Stimulated activated naive CD4-positive, alpha-beta T cell treated with Interleukin-2 at 50 U/mL for 16 hours (primary cell): ENCODE data around the gene IER5L.

Experiments
- DNase-seq: peaks from one replicate; lab custom pipeline; 2025; lab: John Stamatoyannopoulos, UW

Gene IER5L

DNA sequence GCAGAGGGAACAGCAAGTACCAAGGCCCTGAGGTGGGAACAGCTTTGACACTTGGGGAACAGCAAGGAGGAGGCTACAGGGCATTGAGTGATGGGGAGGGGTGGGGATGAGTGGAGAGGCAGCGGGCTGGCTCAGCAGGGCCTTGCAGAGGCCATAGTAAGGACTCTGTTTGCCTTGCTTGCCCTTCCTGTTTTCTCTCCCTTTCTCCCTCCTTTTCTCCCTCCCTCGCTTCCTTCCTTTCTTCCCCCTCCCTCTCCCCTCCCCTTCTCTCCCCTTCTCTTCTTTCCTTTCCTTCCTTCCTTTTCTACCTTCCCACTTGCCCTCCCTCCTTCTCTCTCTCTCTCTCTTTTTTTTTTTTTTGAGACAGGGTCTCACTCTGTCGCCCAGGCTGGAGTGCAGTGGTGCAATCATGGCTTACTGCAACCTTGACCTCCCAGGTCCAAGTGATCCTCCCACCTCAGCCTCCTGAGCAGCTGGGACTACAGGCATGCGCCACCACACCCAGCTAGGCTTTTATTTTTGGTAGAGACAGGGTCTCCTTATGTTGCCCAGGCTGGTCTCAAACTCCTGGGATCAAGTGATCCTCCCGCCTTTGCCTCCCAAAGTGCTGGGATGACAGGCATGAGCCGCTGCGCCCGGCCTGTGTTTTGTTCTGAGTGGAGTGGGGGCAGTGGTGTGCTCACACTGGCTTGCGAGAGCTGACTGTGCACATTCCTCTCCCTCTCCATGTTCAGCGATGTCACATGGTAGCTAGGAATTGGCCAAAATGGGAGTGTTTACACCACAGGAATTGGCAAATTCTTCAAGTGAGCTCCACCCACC lies 17.1 kb downstream of the IER5L start:
- no peak for DNase-seq

- DNase-seq = no peak
Observed at GRCh38 chr9:129156163-129156562, 21.9 kb downstream of the IER5L start.

DNA sequence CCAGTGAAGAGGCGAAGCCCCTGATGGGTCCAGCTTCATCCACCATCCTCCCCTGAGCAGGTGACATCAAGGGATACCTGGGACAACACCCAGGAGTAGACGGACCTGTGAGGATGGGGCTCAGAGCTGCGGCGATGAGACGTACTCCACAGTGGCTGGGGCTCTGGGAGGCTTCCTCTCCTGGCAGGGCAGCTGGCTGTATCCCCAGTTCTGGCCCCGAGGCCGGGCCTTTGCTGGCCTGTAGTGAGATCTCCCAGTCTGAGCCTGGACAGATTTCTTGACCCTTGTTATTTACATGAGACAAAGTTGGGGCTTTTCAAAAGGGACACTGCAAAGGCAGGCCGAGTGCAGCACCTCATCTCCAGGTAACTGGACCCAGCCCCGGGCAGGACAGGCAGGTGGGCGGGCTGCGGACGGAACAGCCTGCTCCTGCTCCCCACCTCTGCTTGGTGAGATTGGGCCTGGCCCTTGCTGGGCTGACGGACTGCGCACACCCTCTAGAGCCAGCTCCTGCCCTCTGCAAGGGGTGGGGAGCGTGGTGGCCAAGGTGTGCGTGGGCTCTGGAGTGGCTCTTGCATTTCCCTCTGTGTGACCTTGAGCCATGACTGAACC lies 23.1 kb downstream of the IER5L start:
- no peak for DNase-seq

DNA sequence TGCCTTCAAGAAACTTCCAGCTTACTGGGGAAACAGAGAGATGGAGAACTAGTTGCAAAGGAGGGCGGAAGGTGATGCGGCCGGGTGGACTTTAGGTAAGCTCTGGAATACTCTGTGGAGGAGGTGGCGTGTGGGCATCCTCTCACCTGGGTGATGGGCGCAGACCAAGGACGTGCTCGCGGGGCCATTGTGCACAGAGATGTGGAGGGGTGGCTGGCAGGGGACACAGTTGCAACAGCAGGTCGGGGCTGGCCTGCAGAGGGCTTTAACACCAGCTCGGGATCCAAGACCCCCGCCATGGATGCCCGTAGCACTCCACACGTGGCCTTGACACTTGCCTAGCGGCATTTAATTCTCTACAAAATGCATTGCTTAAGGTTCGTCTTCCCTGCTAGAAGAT lies 26.6 kb downstream of the IER5L start:
- no peak for DNase-seq

- DNase-seq = no peak
Observed at GRCh38 chr9:129150672-129151211, 27.3 kb downstream of the IER5L start.

GRCh38 chr9:129150122-129150521 lies 27.9 kb downstream of the IER5L start:
- DNase-seq = no peak

- no peak for DNase-seq
Observed at GRCh38 chr9:129149442-129149841, 28.6 kb downstream of the IER5L start.

- no peak for DNase-seq
Observed at GRCh38 chr9:129148463-129149204, 29.4 kb downstream of the IER5L start.

GRCh38 chr9:129146441-129146941 lies 31.6 kb downstream of the IER5L start:
- no peak for DNase-seq

- DNase-seq = no peak
Observed at GRCh38 chr9:129145841-129146292, 32.2 kb downstream of the IER5L start.

DNA sequence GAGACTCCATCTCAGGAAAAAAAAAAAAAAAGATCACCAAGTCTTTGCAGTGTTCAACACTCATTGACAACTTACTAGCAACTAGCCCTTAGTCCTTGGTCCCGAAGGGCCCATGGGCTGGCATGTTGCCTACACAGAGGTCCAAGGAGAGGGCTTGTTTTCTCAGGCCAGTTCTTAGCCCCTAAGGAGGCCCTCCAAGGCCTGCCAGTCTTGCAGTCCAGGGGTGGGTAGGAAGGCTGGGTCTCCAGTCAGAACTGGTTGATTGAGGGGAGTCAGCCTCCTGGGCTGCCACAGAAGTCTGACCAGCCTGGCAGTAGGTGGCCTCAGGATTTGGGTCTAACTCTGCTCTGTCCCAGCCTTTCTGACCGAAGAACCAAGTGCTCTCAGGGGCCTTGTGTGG lies 32.7 kb downstream of the IER5L start:
- no peak for DNase-seq

DNA sequence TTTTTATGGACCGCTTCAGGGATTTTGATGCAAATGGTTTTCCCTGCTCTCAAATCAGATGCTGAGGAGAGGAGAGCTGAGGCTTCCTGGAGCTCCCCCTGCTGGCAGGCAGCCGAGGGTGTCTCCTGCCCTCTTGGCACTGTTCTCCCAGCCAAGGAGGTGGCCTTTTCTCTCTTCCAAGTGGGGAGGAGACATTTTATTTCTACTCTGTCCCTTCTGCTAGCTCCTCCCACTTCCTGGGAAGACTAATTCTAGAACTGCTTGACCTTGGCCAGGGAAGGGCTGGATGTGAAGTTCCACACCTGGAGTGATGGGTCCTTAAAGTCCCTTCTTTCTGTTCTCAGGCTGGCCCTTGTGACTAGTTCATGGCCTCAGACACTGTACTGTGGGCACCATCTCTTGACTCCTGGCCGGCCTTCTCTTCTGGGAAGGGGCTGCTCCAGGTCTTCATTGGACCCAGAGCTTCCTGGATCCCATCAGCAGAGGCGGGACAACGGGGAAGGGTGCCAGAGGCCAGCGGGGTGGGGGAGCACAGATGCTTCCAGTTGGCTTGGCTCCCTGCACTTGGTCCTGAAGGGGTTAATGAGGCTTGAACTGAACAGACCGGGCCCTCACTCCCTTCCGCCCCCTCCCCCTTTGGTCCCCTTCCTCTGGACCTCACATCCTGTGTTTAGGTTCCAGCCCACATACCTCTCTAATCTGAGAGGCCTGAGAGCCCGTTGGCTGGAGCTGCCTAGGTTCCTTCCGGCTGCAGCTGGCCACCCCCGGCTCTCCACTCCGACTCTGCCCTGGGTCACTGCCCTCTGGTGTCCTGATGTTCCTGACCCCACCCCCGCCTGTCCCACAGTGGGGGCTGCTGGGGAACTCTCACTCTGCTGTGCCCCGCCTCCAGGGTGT lies 34.8 kb downstream of the IER5L start:
- DNase-seq = peak; percentile 64

- DNase-seq = no peak
Observed at GRCh38 chr9:129142138-129142935, 35.7 kb downstream of the IER5L start.

GRCh38 chr9:129141066-129142041 lies 36.7 kb downstream of the IER5L start:
- DNase-seq = no peak

- no peak for DNase-seq
Observed at GRCh38 chr9:129140397-129141065, 37.5 kb downstream of the IER5L start.

DNA sequence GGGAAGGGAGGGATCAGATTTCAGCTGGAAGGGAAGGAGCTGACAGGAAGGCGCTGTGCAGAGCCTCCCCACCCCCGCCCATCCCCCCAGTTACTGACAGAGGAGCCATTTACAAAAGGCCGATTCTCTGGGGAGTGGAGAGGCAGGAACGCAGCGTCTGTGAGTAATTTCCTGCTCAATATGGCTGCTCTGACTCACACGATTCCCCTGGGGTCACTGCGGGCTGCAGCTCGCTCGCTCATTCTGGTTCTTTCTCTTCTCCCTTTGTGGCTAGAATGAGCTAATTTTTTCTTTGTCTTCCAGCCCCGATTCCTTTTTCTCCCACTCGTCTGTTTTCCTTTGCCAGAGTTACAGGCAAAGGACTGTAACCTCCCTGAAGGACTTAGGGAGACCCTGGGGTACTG lies 38.1 kb downstream of the IER5L start:
- peak; percentile 82 for DNase-seq

DNA sequence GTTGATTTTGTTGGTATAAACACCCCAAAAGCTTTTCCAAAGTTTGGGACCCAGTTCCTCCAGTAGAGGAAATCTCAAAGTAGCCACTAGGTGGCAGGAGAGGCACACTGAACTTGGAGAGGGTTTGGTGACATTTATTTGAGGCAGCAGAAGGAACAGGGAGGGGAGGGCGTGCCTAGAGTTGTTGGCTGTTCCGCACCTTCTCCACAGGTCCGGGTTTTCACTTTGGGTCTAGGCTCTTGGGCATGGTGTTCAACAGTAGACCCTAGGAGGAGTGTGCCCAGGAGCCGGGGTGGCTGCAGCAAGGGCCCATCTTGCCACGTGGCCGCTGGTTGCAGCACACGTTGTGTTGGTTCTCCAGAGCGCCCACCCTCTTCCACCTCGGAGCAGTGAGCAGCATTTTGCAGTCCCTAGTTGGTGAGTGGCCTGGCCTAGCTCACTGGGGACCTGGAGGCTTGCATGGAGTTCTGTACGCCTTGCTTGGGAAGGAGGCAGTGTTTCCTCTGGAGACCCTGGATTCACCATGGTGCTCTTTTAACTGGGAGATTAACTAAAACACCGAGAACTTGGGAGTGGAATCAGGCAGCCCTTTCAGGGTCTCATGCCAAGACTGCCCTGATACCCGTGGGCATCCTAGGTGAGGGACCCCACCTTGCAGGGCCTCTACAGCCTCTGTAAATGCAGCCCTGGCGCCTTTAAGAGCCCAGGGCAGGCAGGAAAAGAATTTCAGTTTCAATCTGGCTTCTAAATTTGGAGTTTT lies 38.6 kb downstream of the IER5L start:
- DNase-seq = peak; percentile 58
